Sigmoid colon (tissue), 7 donors: ENCODE measurements around the gene CRTC3. TPM values are rescaled to one million over a fixed set of nuclear protein-coding genes. Genes with fewer than 3 reads are reported as not detected.

ENCODE experiments used
- DNase-seq: peaks from one replicate; pipeline ENCODE4 v3.0.0-alpha.2; 2019
- H3K27ac ChIP-seq, 4 donors: fragments of 200-600 bp; sonication (generic); one replicate each; pipeline ENCODE4 v1.5.1; 2016 to 2019; ENCODE audit warnings: mild to moderate bottlenecking in 1 of 4
- H3K27me3 ChIP-seq, 3 donors: fragments of 200-600 bp; sonication (generic); one replicate each; pipeline ENCODE4 v1.5.1; 2019; ENCODE audit warnings: mild to moderate bottlenecking in 1 of 3
- H3K36me3 ChIP-seq, 4 donors: fragments of 200-600 bp; sonication (generic); one replicate each; pipeline ENCODE4 v1.5.1; 2016 to 2019
- H3K4me1 ChIP-seq, 4 donors: fragments of 200-600 bp; sonication (generic); one replicate each; pipeline ENCODE4 v1.5.1; 2017 to 2019
- H3K4me3 ChIP-seq, 4 donors: fragments of 200-600 bp; sonication (generic); one replicate each; pipeline ENCODE4 v1.5.1; 2017 to 2019; ENCODE audit warnings: mild to moderate bottlenecking in 2 of 4, moderate library complexity in 1 of 4
- H3K9me3 ChIP-seq, 4 donors: fragments of 200-600 bp in 3 of 4; sonication (generic) in 3 of 4; one replicate each; pipeline versions ENCODE4 v1.5.1 to v1.6.1; 2013 to 2019
- CTCF ChIP-seq, 4 experiments: fragments of 450-650 bp in 3 of 4; fragments of 200-600 bp in 1 of 4; IDR thresholded peaks; one replicate each; pipeline ENCODE4 v1.5.1; 2016 to 2019; ENCODE audit warnings: antibody characterized with exemption in 4 of 4, mild to moderate bottlenecking in 3 of 4, moderate library complexity in 2 of 4
- EP300 ChIP-seq, 4 donors: sonication (generic); formaldehyde crosslinking; IDR thresholded peaks; one replicate each; pipeline ENCODE4 v1.6.1; 2017; ENCODE audit warnings: antibody characterized with exemption in 4 of 4
- POLR2A ChIP-seq, 2 donors: fragments of 450-650 bp; IDR thresholded peaks; one replicate each; pipeline ENCODE4 v1.6.1; 2016; ENCODE audit warnings: antibody characterized with exemption in 2 of 2, mild to moderate bottlenecking in 2 of 2, moderate library complexity in 2 of 2
- POLR2AphosphoS5 ChIP-seq, 4 donors: sonication (generic); formaldehyde crosslinking; IDR thresholded peaks; one replicate each; pipeline ENCODE4 v1.6.1; 2017; ENCODE audit warnings: antibody characterized with exemption in 4 of 4
- WGBS, 2 donors: extraction: QIAGEN DNeasy Blood & Tissue Kit; methylation state at CpG; one replicate each; pipeline ENCODE4 v1.1.7; 2013; 5-methylcytosine and 5-hydroxymethylcytosine counted together
- intact Hi-C: fragments of 100-400 bp; cut with DNase I; formaldehyde crosslinking; loops from one replicate; pipeline ENCODE4 v1.15.1; 2023
- polyA plus RNA-seq, 3 donors: library from polyadenylated mRNA; stranded (reverse); fragments of 200-250 nt; gene quantifications; one replicate each; pipeline ENCODE4 v1.2.3, GENCODE V29; 2013
- total RNA-seq, 4 donors: library from RNA; depleted of rRNA; stranded (reverse); fragments of >200 nt; gene quantifications; one replicate each; pipeline ENCODE4 v1.1.0, GENCODE V29; 2016
- donor health status: healthy with polysubstance abuse.
- donor health status: Bipolar disorder and iron deficiency.
- donor health status: healthy.

CRTC3 gene
- total and polyA plus RNA-seq, 7 donors: 5.4 to 64.0 (median 27.6) TPM

GRCh38 chr15:90643301-90643632, 113.5 kb downstream of the CRTC3 start:
- Histone ChIP-seq H3K27ac (no peak overlapping the region), H3K27me3 (no peaks in the 10 kb centered on the region), H3K9me3 (no peaks in the 10 kb centered on the region), H3K36me3 (peaks cover 16 to 62% (median 45%) of the 10 kb centered on the region in 4 donors), H3K4me3 (no peak overlapping the region), H3K4me1 (peaks cover 0 to 4% (median under 1%) of the 10 kb centered on the region in 4 donors)
- DNase-seq: no peak
- intact Hi-C loops: no loop called here
- no peak for TF ChIP-seq POLR2A (IDR thresholded peaks at IDR 0.05)
- no peak for TF ChIP-seq EP300 (IDR thresholded peaks at IDR 0.05)
- TF ChIP-seq POLR2AphosphoS5 (IDR thresholded peaks at IDR 0.05): no peak
- no peak for TF ChIP-seq CTCF (IDR thresholded peaks at IDR 0.05)
- WGBS, 2 donors: 93 to 94% methylated on average over 7 of the region's 7 CpGs

GRCh38 chr15:90644526-90644925, 114.8 kb downstream of the CRTC3 start:
- H3K27ac ChIP-seq: no peak overlapping the region
- H3K27me3 ChIP-seq: no peaks in the 10 kb centered on the region
- no peaks in the 10 kb centered on the region for H3K9me3 ChIP-seq
- TF ChIP-seq POLR2AphosphoS5 (IDR thresholded peaks at IDR 0.05) (no peak), EP300 (IDR thresholded peaks at IDR 0.05) (no peak), POLR2A (IDR thresholded peaks at IDR 0.05) (no peak)
- intact Hi-C loops: no loop called here
- H3K36me3 ChIP-seq: peaks cover 8 to 49% (median 36%) of the 10 kb centered on the region in 4 donors
- no peak for DNase-seq
- H3K4me1 ChIP-seq: peaks cover 0 to 9% (median 4%) of the 10 kb centered on the region in 4 donors
- H3K4me3 ChIP-seq: no peak overlapping the region
- 90 to 91% methylated on average over 8 of the region's 8 CpGs for WGBS, 2 donors

- Histone ChIP-seq H3K27me3 (no peaks in the 10 kb centered on the region), H3K4me3 (no peak overlapping the region), H3K4me1 (peaks cover 0 to 9% (median 4%) of the 10 kb centered on the region in 4 donors), H3K36me3 (peaks cover 8 to 43% (median 33%) of the 10 kb centered on the region in 4 donors), H3K9me3 (no peaks in the 10 kb centered on the region), H3K27ac (peak overlapping the region in 1 of 4 donors; percentile 18)
- intact Hi-C loops: loop anchor here (5.0 kb wide), 1 partner anchor 287 kb away; the partner anchor contains the start of gene HDDC3
- no peak for DNase-seq
- WGBS, 2 donors: 86 to 89% methylated on average over 9 of the region's 9 CpGs
- TF ChIP-seq POLR2A (IDR thresholded peaks at IDR 0.05): no peak
- TF ChIP-seq POLR2AphosphoS5 (IDR thresholded peaks at IDR 0.05): no peak
- TF ChIP-seq CTCF (IDR thresholded peaks at IDR 0.05): no peak
- no peak for TF ChIP-seq EP300 (IDR thresholded peaks at IDR 0.05)
These were observed 115.4 kb downstream of the CRTC3 start for GRCh38 chr15:90644952-90645725.

GRCh38 chr15:90645873-90646575, 116.3 kb downstream of the CRTC3 start:
- 63 to 78% methylated on average over 23 of the region's 23 CpGs for WGBS, 2 donors
- DNase-seq: peak; percentile 51
- Histone ChIP-seq H3K27me3 (no peaks in the 10 kb centered on the region), H3K27ac (no peak overlapping the region), H3K9me3 (no peaks in the 10 kb centered on the region), H3K36me3 (peaks cover 8 to 34% (median 26%) of the 10 kb centered on the region in 4 donors), H3K4me1 (peaks cover 0 to 9% (median 4%) of the 10 kb centered on the region in 4 donors), H3K4me3 (no peak overlapping the region)
- intact Hi-C loops: loop anchor here (5.0 kb wide), 1 partner anchor 286 kb away; the partner anchor contains the start of gene HDDC3
- TF ChIP-seq POLR2A (IDR thresholded peaks at IDR 0.05): no peak
- no peak for TF ChIP-seq POLR2AphosphoS5 (IDR thresholded peaks at IDR 0.05)
- no peak for TF ChIP-seq CTCF (IDR thresholded peaks at IDR 0.05)
- TF ChIP-seq EP300 (IDR thresholded peaks at IDR 0.05): no peak
